Right cardiac atrium (tissue), 5 donors: ENCODE measurements around the gene ARSG. TPM values are rescaled to one million over a fixed set of nuclear protein-coding genes. Genes with fewer than 3 reads are reported as not detected.

Source experiments
- ATAC-seq, 2 donors: fragments of 200-7000 bp; cut with Tn5 transposase; one replicate each; pipeline versions ENCODE4 v1.8.0 to v1.9.1; 2020; ENCODE audit warnings: moderate library complexity in 2 of 2, mild to moderate bottlenecking in 1 of 2
- DNase-seq, 3 donors: peaks; one replicate each; pipeline ENCODE4 v3.0.0-alpha.2; 2020
- H3K27ac ChIP-seq: one replicate; pipeline ENCODE4 v1.5.1; 2013; ENCODE audit warnings: mild to moderate bottlenecking, low read length, control low read depth, moderate library complexity
- H3K27me3 ChIP-seq: one replicate; pipeline ENCODE4 v1.6.1; 2013; ENCODE audit not compliant: control insufficient read depth, insufficient read depth
- H3K4me1 ChIP-seq: one replicate; pipeline ENCODE4 v1.6.1; 2013; ENCODE audit warnings: low read length; ENCODE audit not compliant: control insufficient read depth, insufficient read depth
- H3K4me3 ChIP-seq: one replicate; pipeline ENCODE4 v1.5.1; 2013; ENCODE audit warnings: low read length, control low read depth
- H3K9me3 ChIP-seq: one replicate; pipeline ENCODE4 v1.6.1; 2013; ENCODE audit warnings: low read length; ENCODE audit not compliant: control insufficient read depth
- WGBS: extraction: QIAGEN DNeasy Blood & Tissue Kit; methylation state at CpG from one replicate; pipeline ENCODE4 v1.1.7; 2013; 5-methylcytosine and 5-hydroxymethylcytosine counted together
- intact Hi-C, 4 donors: fragments of 100-400 bp; cut with DNase I; formaldehyde crosslinking; loops; one replicate each; pipeline versions ENCODE4 v1.11.0 to v1.14.0; 2022 to 2023
- microRNA-seq, 2 donors: library from miRNA; unstranded; fragments of <30 nt; microRNA quantifications; one replicate each; pipeline ENCODE4 v1.2.0, GENCODE V29; 2020 to 2021
- polyA plus RNA-seq: library from polyadenylated mRNA; stranded (reverse); fragments of 200-250 nt; gene quantifications from one replicate; pipeline ENCODE4 v1.2.3, GENCODE V29; 2013
- total RNA-seq, 4 donors: library from RNA; stranded (reverse); fragmentation: NEBNext Ultra II Directional; extraction: Animal tissue kit (Norgen Biotek cat#: 25700); gene quantifications; one replicate each; pipeline ENCODE4 v1.2.1, GENCODE V29; 2021
- donor health status: healthy with polysubstance abuse.
- donor health status: DM: no; HTN: yes; CAD: no.
- donor health status: DM: no; HTN: no; CAD: no.
- donor health status: DM: no; HTN: yes; CAD: no; lungs with severe emphysema.
- donor health status: DM: yes; HTN: yes; CAD: no.

Gene ARSG
- total and polyA plus RNA-seq, 5 donors: 2.8 to 9.3 (median 6.5) TPM

DNA sequence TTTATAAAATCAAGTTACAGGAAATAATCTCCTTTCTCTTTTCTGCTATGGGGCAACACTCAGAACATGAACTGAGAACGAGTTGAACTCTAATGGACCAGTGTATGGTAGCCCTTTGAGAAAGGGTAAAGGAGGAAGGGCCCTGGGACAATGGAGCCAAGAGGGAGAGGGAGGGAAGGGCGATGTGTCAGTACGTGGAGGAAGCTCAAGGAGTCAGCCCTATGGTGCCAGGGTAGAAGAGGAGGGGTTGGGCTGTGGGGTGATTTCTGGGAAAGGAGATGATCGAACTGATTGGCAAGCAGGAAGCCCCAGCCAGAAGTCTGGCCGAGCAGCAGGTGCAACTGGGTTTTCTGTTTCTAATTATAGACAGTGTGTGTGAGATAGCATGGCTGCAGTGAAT, 170.3 kb downstream of the ARSG start:
- peak in 1 of 3 donors; percentile 57 for DNase-seq
- Histone ChIP-seq H3K27me3 (no peaks in the 10 kb centered on the region), H3K4me1 (no peaks in the 10 kb centered on the region), H3K4me3 (no peak overlapping the region), H3K9me3 (no peaks in the 10 kb centered on the region), H3K27ac (peak overlapping the region; percentile 73)
- no peak for ATAC-seq
- 23% methylated on average over 5 of the region's 5 CpGs for WGBS
- intact Hi-C loops: loop anchor here in 3 of 4 donors (5.0 to 10.0 kb wide), 6 partner anchors 53 to 293 kb away; partner anchors contain the start of gene PRKAR1A (in 1 of the 3)

GRCh38 chr17:68462381-68463210, 171.3 kb downstream of the ARSG start:
- H3K9me3 ChIP-seq: no peaks in the 10 kb centered on the region
- whole genome bisulfite sequencing: 37% methylated on average over 15 of the region's 15 CpGs
- no peaks in the 10 kb centered on the region for H3K4me1 ChIP-seq
- ATAC-seq (peak; percentile 81 to 87), DNase-seq (peak; percentile 57 to 85 (median 78))
- peak overlapping the region; percentile 83 for H3K27ac ChIP-seq
- intact Hi-C loops: loop anchor here in 3 of 4 donors (5.0 to 10.0 kb wide), 6 partner anchors 52 to 292 kb away; partner anchors contain the start of gene PRKAR1A (in 1 of the 3)
- H3K4me3 ChIP-seq: no peak overlapping the region
- H3K27me3 ChIP-seq: no peaks in the 10 kb centered on the region

DNA sequence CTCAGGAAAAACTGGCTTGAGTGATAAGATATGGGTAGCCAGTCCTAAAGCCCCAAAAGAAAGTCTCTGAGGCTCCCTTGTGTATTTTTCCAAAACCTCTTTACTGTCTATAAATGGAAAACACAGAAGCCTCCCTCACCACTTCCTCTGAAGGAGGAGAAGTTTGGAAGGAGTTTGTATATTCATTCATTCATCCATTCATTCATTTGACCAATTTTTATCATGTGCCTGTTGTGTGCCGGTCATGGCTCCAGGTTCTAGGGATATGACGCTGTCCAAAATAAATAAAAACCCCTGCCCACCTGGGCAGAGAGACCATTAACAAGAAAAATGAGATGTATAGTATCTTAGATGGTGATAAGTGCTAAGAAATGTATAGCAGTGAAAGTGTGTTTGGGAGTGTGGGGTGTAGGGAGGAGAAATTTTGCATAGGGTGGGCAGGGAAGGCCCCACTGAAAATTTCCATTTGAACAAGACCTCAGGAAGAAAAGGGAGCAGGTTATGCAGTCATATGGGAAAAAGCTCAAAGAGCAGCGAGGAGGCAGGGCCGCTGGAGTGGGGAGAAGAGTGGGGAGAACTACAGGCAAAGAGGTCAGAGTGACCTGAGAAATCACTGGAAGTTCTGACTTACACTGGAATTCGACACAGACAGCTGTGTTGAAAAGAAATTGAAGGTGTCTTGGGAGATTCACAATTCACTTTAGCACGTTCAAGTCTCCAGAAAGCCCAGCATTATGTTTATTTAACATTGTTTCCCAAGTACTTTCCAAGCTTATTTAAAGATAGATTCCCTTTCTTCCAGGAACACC, 172.1 kb downstream of the ARSG start:
- Histone ChIP-seq H3K9me3 (no peaks in the 10 kb centered on the region), H3K4me3 (no peak overlapping the region), H3K27me3 (no peaks in the 10 kb centered on the region), H3K4me1 (no peaks in the 10 kb centered on the region), H3K27ac (peak overlapping the region; percentile 51)
- DNase-seq (no peak), ATAC-seq (no peak)
- intact Hi-C loops: loop anchor here in 3 of 4 donors (5.0 to 10.0 kb wide), 6 partner anchors 51 to 291 kb away; partner anchors contain the start of gene PRKAR1A (in 1 of the 3)
- WGBS: 49% methylated on average over 6 of the region's 6 CpGs

- no peaks in the 10 kb centered on the region for H3K4me1 ChIP-seq
- peak overlapping the region; percentile 97 for H3K27ac ChIP-seq
- no peak for DNase-seq
- H3K4me3 ChIP-seq: no peak overlapping the region
- H3K27me3 ChIP-seq: no peaks in the 10 kb centered on the region
- H3K9me3 ChIP-seq: no peaks in the 10 kb centered on the region
- ATAC-seq: peak; percentile 58 to 62
- WGBS: 21% methylated on average over 5 of the region's 5 CpGs
- intact Hi-C loops: loop anchor here in 3 of 4 donors (10.0 kb wide), 4 partner anchors 46 to 294 kb away; partner anchors contain the start of gene PRKAR1A (in 1 of the 3)
Observed at GRCh38 chr17:68468334-68468733, 177.0 kb downstream of the ARSG start.

- no peaks in the 10 kb centered on the region for H3K9me3 ChIP-seq
- no peaks in the 10 kb centered on the region for H3K4me1 ChIP-seq
- intact Hi-C loops: loop anchor here in 3 of 4 donors (10.0 kb wide), 4 partner anchors 46 to 294 kb away; partner anchors contain the start of gene PRKAR1A (in 1 of the 3)
- no peak overlapping the region for H3K4me3 ChIP-seq
- H3K27me3 ChIP-seq: no peaks in the 10 kb centered on the region
- H3K27ac ChIP-seq: peak overlapping the region; percentile 97
- DNase-seq (no peak), ATAC-seq (no peak)
- 52% methylated on average over 1 of the region's 1 CpG for WGBS
Observed at GRCh38 chr17:68468788-68469187, 177.5 kb downstream of the ARSG start.

Small RNA genes lying within 50 kb of the gene (microRNA-seq; reads per million reads assigned to microRNA genes)
- gene MIR635: 0 reads per million in 2 donors

Other genes with a start within 250 kb of the ARSG start
- gene AMZ2, start 43.5 kb upstream of the ARSG start, total RNA-seq: 10 to 100 TPM; 73.9 to 98.3 (median 93.0) TPM
- gene AMZ2, start 43.5 kb upstream of the ARSG start, polyA plus RNA-seq: 97.6 TPM
- gene SLC16A6, start 368 bp upstream of the ARSG start, total RNA-seq: under 1 TPM; 0.21 to 0.86 (median 0.41) TPM
- 0.23 TPM for gene SLC16A6, start 368 bp upstream of the ARSG start, polyA plus RNA-seq
- 10 to 100 TPM; 42.6 to 71.3 (median 53.5) TPM for gene WIPI1, start 166.0 kb downstream of the ARSG start, total RNA-seq
- 44.2 TPM for gene WIPI1, start 166.0 kb downstream of the ARSG start, polyA plus RNA-seq
- gene PRKAR1A, start 220.9 kb downstream of the ARSG start, total RNA-seq: 100 to 1,000 TPM; 545 to 768 (median 595) TPM
- 187 TPM for gene PRKAR1A, start 220.9 kb downstream of the ARSG start, polyA plus RNA-seq